Left forelimb (tissue), 1 donor: Measurements from ENCODE around the gene KLRF2.

Source experiments
- DNase-seq: peaks from one replicate; pipeline ENCODE4 v3.0.0-alpha.2; 2018; ENCODE audit warnings: low spot score

The KLRF2 gene

GRCh38 chr12:9936591-9936990 lies 55.3 kb downstream of the KLRF2 start:
- no peak for DNase-seq

DNA sequence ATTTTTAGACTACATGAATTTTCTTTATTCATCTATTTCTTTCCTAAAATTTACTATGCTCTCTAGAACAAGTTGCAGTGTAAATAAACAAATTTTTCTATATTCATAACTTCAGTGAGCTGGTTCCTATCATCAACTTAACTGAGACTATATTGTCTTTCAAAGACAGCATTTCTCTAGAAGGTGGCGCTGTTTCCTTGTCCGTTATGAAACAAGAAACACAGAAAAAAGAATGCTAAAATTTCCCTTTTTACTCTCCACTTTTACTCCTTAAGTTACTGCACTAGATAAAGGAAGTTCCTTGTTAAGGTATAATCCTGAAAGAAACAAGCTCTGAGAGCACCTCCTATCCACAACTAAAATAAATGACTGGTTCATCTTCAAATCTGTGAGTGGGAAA lies 59.1 kb downstream of the KLRF2 start:
- no peak for DNase-seq

DNA sequence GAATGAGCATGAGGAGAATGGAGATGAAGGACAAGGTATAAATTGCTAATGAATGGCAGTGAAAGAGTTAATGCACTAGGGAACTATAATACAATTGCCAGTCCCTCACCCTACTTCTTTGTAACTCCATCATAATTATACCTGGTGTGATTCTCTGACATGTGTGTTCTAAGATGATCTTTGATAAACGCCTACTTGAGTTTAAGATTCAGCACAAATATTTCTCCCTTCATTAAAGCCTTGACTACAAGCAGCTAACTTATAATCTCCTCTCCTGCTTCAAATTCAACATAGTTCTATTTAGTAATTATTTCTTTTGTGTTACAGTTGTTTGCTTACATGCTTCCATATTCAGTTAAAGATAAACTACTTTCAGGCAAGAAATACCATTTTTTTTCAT lies 60.5 kb downstream of the KLRF2 start:
- DNase-seq = no peak

DNA sequence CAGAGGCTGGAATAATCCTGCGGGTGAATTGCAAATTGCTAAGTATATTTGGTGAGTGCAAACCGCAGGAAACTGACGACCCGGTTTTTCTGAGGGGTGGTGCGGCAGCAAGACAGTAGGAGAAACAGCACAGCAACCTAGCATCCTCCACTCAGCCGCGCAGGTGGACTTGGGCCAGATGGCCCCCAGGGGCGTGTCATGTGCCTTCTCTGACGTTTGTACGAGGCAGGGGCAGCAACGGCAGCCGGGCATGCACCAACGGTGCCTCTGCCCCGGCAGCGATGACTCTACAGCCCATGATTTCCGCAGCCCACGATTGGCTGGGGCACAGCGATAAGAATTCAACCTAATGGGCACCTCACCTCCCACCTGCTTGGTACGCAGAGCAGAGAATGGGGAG lies 62.0 kb downstream of the KLRF2 start:
- DNase-seq = no peak

- no peak for DNase-seq
These were observed 63.1 kb downstream of the KLRF2 start for GRCh38 chr12:9944391-9944790.
